ENCODE results near the gene SIGLECL1.

GRCh38 chr19:51204321-51204720 is 46.6 kb upstream of the SIGLECL1 start:
- TF ChIP-seq CTCF (IDR thresholded peaks at IDR 0.05; ENCODE audit: low read depth, low read length): no peak
- TF ChIP-seq, protein P1, sequence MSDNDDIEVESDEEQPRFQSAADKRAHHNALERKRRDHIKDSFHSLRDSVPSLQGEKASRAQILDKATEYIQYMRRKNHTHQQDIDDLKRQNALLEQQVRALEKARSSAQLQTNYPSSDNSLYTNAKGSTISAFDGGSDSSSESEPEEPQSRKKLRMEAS (IDR thresholded peaks at IDR 0.05; ENCODE audit: low read depth, low read length): no peak
- TF ChIP-seq POLR2A (IDR thresholded peaks at IDR 0.05; ENCODE audit: extremely low read depth, insufficient read length): no peak
- no peak for TF ChIP-seq MYC (IDR thresholded peaks at IDR 0.05; ENCODE audit: low read depth, low read length)
